RWPE2 (cell line): ENCODE measurements around the gene LDLRAD4.

ENCODE experiments used
- ATAC-seq: fragments of 200-7000 bp; cut with Tn5 transposase; 3 replicates; pipeline ENCODE4 v1.9.1; 2021; ENCODE audit warnings: low read depth
- DNase-seq: peaks from one replicate; pipeline ENCODE4 v3.0.0-alpha.2; 2020; ENCODE audit warnings: low spot score
- H3K27ac ChIP-seq: fragments of 450-650 bp; 2 replicates; pipeline ENCODE4 v1.5.1; 2017; ENCODE audit warnings: mild to moderate bottlenecking; ENCODE audit not compliant: poor library complexity, severe bottlenecking
- H3K27me3 ChIP-seq: fragments of 250-450 bp; sonication (Bioruptor Pico); 2 replicates; pipeline ENCODE4 v1.5.1; 2021; ENCODE audit warnings: mild to moderate bottlenecking, moderate library complexity; ENCODE audit not compliant: insufficient read depth, poor library complexity, severe bottlenecking
- H3K36me3 ChIP-seq: fragments of 250-450 bp; sonication (Bioruptor Pico); 2 replicates; pipeline ENCODE4 v1.5.1; 2020; ENCODE audit warnings: low read depth, mild to moderate bottlenecking, moderate library complexity
- H3K4me1 ChIP-seq: fragments of 250-450 bp; sonication (Bioruptor Pico); 2 replicates; pipeline ENCODE4 v1.5.1; 2021; ENCODE audit warnings: mild to moderate bottlenecking, moderate library complexity; ENCODE audit not compliant: insufficient read depth, poor library complexity, severe bottlenecking
- H3K4me3 ChIP-seq: fragments of 250-450 bp; sonication (Bioruptor Pico); 2 replicates; pipeline ENCODE4 v1.5.1; 2021; ENCODE audit warnings: mild to moderate bottlenecking, moderate library complexity; ENCODE audit not compliant: severe bottlenecking
- H3K9me3 ChIP-seq: fragments of 250-450 bp; sonication (Bioruptor Pico); 2 replicates; pipeline ENCODE4 v1.5.1; 2021; ENCODE audit warnings: mild to moderate bottlenecking, moderate library complexity; ENCODE audit not compliant: severe bottlenecking
- TF ChIP-seq, protein P1 (sequence below): fragments of 450-650 bp; IDR thresholded peaks from one replicate; pipeline ENCODE4 v1.5.1; 2017; ENCODE audit warnings: mild to moderate bottlenecking, moderate library complexity; ENCODE audit not compliant: poor library complexity, severe bottlenecking

LDLRAD4 gene

DNA sequence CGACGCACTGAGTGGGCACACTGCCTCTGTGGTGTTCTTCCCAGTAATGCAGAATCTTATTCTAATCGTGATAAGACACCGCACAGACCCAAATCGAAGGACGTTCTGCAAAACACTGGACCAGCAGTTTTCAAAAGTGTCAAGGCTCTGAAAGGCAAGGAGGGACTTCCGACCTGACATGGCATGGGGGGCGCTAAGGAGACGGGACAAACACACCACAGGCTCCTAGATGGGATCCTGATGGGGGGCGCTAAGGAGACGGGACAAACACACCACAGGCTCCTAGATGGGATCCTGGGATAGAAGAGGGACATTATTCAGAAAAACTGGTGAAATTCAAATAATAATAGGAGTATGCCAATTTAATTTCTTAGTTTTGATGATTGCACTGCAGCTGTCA, 191.4 kb downstream of the LDLRAD4 start:
- TF ChIP-seq, protein P1, sequence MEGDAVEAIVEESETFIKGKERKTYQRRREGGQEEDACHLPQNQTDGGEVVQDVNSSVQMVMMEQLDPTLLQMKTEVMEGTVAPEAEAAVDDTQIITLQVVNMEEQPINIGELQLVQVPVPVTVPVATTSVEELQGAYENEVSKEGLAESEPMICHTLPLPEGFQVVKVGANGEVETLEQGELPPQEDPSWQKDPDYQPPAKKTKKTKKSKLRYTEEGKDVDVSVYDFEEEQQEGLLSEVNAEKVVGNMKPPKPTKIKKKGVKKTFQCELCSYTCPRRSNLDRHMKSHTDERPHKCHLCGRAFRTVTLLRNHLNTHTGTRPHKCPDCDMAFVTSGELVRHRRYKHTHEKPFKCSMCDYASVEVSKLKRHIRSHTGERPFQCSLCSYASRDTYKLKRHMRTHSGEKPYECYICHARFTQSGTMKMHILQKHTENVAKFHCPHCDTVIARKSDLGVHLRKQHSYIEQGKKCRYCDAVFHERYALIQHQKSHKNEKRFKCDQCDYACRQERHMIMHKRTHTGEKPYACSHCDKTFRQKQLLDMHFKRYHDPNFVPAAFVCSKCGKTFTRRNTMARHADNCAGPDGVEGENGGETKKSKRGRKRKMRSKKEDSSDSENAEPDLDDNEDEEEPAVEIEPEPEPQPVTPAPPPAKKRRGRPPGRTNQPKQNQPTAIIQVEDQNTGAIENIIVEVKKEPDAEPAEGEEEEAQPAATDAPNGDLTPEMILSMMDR: no peak
- Histone ChIP-seq H3K27ac (no peak overlapping the region), H3K4me1 (no peaks in the 10 kb centered on the region), H3K27me3 (no peaks in the 10 kb centered on the region), H3K36me3 (no peaks in the 10 kb centered on the region), H3K9me3 (no peaks in the 10 kb centered on the region), H3K4me3 (no peak overlapping the region)
- DNase-seq (no peak), ATAC-seq (no peak)

DNA sequence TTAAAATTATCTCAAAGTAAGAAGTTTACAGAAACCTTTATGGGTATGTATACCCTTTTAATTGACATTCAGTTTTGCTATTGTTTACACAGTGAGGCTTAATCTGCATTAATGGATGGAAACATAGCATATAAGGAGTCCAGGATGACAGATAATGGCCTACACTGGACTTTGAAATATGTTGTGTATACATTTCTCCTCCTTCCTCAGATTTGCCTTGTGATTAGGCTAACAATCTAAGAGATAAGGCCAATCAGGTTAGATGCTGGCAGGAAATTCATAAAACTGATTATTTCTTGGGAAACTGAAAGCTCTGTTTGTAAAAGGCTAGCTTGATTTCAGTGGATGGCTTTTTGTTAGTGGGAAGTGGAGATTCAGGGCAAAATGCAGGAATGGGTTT, 191.9 kb downstream of the LDLRAD4 start:
- DNase-seq (no peak), ATAC-seq (no peak)
- no peaks in the 10 kb centered on the region for H3K9me3 ChIP-seq
- no peak overlapping the region for H3K4me3 ChIP-seq
- TF ChIP-seq, protein P1: no peak
- H3K27ac ChIP-seq: no peak overlapping the region
- no peaks in the 10 kb centered on the region for H3K27me3 ChIP-seq
- H3K36me3 ChIP-seq: no peaks in the 10 kb centered on the region
- H3K4me1 ChIP-seq: no peaks in the 10 kb centered on the region

DNA sequence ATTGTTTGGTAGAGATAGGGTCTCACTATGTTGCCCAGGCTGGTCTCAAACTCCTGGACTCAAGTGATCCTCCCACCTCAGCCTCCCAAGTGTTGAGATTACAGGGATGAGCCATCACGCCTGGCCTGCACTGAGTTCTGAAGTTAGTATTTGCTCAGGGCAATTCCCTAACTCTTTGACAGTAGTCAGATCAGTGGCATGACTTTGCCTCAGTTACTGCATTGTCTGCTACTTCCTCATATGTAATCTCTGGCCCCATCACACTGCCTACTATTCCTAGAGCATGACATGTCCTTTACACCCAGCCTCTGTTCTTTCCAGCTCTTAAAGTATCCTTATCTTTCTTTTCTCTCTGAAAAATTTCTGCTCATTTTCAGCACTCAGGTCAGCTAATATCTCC, 193.5 kb downstream of the LDLRAD4 start:
- DNase-seq: no peak

DNA sequence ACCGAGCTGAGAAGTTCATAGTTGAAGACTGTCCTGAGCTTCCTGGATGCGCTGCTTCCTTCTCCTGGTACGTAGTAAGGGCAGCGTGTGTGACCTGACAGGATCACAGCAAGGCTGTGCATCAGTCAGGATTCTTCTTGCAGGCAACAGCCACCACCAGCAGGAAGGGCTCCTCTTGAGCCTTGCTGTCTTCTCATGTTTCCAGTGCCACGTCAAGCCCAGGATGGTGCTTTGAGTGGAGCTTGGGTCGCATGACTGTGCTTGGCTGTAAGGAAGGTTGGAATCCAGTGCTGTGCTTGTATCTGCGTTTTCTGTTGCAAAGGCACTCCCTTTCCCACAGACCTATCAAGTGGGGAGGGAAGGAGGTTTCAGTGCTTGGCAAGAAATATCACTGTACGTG, 194.3 kb downstream of the LDLRAD4 start:
- H3K27ac ChIP-seq: no peak overlapping the region

More for the DNA sequence above, 193.5 kb downstream of the LDLRAD4 start:
- TF ChIP-seq, protein P1: no peak
- no peaks in the 10 kb centered on the region for H3K27me3 ChIP-seq
- H3K36me3 ChIP-seq: no peaks in the 10 kb centered on the region
- no peak overlapping the region for H3K4me3 ChIP-seq
- H3K4me1 ChIP-seq: no peaks in the 10 kb centered on the region
- no peaks in the 10 kb centered on the region for H3K9me3 ChIP-seq
- no peak for ATAC-seq
- no peak overlapping the region for H3K27ac ChIP-seq

DNA sequence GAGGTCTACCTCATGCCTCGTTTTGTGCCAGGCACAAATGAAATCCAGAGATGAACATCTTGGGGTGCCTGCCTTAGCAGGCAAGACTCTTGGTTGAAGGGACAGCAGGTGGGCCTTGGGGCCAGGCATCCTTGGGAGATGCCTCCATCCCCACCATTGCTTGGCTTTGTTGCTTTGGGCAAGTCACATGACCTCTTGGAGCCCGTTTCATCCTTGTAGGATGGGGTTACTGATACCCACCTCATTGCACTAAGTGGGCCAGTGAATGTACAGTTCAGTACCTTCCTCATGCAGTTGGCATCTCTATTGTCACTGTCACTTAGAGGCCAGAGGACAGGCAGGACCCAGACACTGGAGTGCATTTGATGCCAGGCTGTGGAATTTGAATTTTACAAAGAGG, 195.5 kb downstream of the LDLRAD4 start:
- H3K4me3 ChIP-seq: no peak overlapping the region
- no peak for DNase-seq
- H3K9me3 ChIP-seq: no peaks in the 10 kb centered on the region
- H3K4me1 ChIP-seq: no peaks in the 10 kb centered on the region
- no peaks in the 10 kb centered on the region for H3K36me3 ChIP-seq
- ATAC-seq: no peak
- H3K27ac ChIP-seq: no peak overlapping the region
- H3K27me3 ChIP-seq: no peaks in the 10 kb centered on the region
- TF ChIP-seq, protein P1: no peak

More for the DNA sequence above, 194.3 kb downstream of the LDLRAD4 start:
- ATAC-seq: no peak
- TF ChIP-seq, protein P1: no peak
- H3K27me3 ChIP-seq: no peaks in the 10 kb centered on the region
- DNase-seq: no peak
- H3K4me3 ChIP-seq: no peak overlapping the region
- H3K9me3 ChIP-seq: no peaks in the 10 kb centered on the region
- no peaks in the 10 kb centered on the region for H3K4me1 ChIP-seq
- no peaks in the 10 kb centered on the region for H3K36me3 ChIP-seq
